ENCODE data around the gene CFHR1. TPM values are rescaled to one million over a fixed set of nuclear protein-coding genes. Genes with fewer than 3 reads are reported as not detected.

Gene CFHR1
- polyA plus RNA-seq, 1 donor from 2014 or later, result not detected

DNA sequence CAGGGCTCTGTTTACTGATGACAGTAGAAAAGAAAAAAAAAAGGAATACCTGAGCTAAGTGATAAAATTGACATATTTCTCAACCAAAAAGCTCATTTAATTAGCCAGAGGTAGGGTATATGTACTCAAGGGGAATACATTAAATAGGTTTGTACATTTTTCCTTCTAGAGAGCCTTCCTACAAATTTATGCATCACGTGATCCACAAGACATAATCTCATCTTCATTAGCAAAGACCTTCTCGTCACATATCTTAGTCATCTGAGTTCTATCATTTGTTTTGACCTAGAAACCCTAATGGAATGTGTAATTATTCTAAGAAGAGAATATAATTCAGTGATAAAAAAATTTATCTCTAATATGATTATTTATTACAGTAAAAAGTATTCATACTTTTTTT, 37.7 kb downstream of the CFHR1 start:
- Mint-ChIP-seq H3K27me3 (no peaks in the 10 kb centered on the region), H3K4me1 (no peaks in the 10 kb centered on the region), H3K4me3 (no peak overlapping the region), H3K36me3 (no peaks in the 10 kb centered on the region), H3K9me3 (peaks cover 0 to 4% (median 4%) of the 10 kb centered on the region in 3 donors), H3K27ac (no peak overlapping the region)

DNA sequence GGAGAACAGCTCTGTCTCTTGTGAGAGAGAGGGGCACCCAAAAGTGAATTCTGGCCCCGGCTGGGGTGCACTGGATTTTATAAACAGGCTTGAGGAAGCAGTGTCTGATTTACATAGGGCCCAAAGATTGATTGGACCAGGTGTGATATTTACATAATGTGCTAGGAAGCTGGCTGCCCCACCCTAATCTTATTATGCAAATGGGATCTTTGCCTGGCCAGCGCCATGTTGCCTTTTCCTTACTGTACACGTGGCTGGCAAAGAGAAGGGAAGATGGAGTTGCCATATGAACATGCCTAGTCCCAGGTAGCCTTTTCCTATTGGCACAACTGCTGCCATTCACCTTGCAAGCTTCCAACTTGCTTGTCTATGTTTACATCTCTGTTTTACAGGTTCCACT, 39.3 kb downstream of the CFHR1 start:
- H3K4me3 Mint-ChIP-seq, result no peak overlapping the region
- H3K4me1 Mint-ChIP-seq, result no peaks in the 10 kb centered on the region
- H3K27ac Mint-ChIP-seq, result no peak overlapping the region
- H3K9me3 Mint-ChIP-seq, result peaks cover 0 to 4% (median 4%) of the 10 kb centered on the region in 3 donors
- H3K36me3 Mint-ChIP-seq, result no peaks in the 10 kb centered on the region
- no peaks in the 10 kb centered on the region for H3K27me3 Mint-ChIP-seq

DNA sequence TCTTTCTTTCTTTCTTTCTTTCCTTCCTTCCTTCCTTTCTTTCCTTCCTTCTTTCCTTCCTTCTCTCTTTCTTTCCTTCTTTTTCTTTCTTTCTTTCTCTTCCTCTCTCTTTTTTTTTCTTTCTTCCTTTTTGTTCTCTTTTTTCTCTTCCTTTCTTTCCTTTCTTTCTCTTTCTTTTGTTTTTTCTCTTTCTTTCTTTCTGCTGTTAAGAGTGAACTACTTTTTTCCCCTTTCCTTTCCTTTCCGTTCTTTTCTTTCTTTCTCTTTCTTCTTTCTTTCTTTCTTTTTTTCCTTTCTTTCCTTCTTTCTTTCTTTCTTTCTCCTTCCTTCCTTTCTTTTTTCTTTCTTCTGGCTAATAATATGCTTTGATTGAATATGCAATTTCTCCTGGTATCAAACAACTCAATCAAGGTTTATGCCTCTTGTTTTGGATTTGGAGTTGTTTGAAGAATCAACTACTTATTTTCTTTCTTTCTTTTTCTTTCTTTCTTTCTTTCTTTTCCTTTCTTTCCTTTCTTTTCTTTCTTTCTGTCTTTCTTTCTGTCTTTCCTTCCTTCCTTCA, 40.9 kb downstream of the CFHR1 start:
- H3K4me3 Mint-ChIP-seq, result no peak overlapping the region
- H3K9me3 Mint-ChIP-seq, result peaks cover 0 to 4% (median 4%) of the 10 kb centered on the region in 3 donors
- H3K4me1 Mint-ChIP-seq, result no peaks in the 10 kb centered on the region
- no peaks in the 10 kb centered on the region for H3K27me3 Mint-ChIP-seq
- H3K36me3 Mint-ChIP-seq, result no peaks in the 10 kb centered on the region
- H3K27ac Mint-ChIP-seq, result no peak overlapping the region

DNA sequence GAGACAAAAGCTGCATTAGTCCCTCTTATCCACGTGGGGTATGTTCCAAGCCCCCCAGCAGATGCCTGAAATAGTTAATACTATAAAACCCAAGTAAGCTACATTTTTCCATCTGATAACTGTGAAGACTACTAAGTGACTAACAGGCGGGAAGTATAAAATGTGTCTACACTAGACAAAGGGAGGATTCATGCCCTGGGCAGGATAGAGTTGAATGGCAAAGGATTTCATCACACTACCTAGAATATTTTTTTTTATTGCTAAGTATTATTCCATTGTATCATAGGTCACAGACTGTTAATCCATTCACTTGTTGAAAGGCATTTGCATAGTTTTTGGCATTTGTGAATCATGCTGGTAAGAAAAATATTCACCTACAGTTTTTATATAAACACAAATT, 41.9 kb downstream of the CFHR1 start:
- Mint-ChIP-seq H3K36me3 (no peaks in the 10 kb centered on the region), H3K4me1 (no peaks in the 10 kb centered on the region), H3K9me3 (peaks cover 0 to 4% (median 2%) of the 10 kb centered on the region in 3 donors), H3K27me3 (no peaks in the 10 kb centered on the region), H3K4me3 (no peak overlapping the region), H3K27ac (no peak overlapping the region)

DNA sequence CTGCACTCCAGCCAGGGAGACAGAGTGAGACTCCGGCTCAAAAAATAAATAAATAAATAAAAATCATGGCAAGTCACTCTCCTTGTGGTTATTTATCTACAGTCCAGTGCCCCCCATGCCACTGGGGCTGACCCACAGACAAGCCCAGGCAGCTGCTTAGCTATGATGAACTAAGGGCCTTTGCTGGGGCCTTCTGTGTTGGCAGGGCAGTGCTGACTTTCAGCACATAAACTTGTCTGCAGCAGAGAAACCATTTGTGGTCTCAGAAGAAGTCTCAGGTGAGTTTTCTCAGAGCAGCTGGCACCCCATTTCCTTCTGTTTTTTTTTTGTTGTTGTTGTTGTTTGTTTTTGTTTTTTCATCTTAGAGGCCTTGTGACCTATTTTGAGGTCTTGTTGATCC, 47.4 kb downstream of the CFHR1 start:
- Mint-ChIP-seq H3K9me3 (peaks cover 0 to 4% (median 0%) of the 10 kb centered on the region in 3 donors), H3K27ac (no peak overlapping the region), H3K36me3 (no peaks in the 10 kb centered on the region), H3K4me1 (no peaks in the 10 kb centered on the region), H3K4me3 (no peak overlapping the region), H3K27me3 (no peaks in the 10 kb centered on the region)

DNA sequence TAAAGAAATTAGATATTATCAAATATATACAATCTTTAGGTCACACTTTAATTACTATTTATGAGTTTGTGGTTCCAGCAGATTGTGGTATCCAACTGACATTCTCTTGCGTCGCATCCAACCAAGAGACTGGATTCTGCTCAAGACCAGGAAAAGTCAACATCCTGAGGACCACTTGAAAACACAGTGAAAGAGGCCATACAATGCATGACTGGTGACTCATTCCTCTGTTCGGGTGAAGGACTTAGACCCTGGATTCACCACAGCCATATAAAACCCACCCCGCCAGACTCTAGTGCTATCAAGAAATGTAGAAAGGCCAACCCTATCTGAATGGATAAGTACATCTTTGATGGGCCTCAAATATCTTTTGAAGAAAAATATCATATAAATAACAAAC, 53.9 kb downstream of the CFHR1 start:
- Mint-ChIP-seq H3K27me3 (no peaks in the 10 kb centered on the region), H3K27ac (no peak overlapping the region), H3K9me3 (peaks cover 3 to 5% (median 3%) of the 10 kb centered on the region in 3 donors), H3K4me1 (no peaks in the 10 kb centered on the region), H3K36me3 (no peaks in the 10 kb centered on the region), H3K4me3 (no peak overlapping the region)

DNA sequence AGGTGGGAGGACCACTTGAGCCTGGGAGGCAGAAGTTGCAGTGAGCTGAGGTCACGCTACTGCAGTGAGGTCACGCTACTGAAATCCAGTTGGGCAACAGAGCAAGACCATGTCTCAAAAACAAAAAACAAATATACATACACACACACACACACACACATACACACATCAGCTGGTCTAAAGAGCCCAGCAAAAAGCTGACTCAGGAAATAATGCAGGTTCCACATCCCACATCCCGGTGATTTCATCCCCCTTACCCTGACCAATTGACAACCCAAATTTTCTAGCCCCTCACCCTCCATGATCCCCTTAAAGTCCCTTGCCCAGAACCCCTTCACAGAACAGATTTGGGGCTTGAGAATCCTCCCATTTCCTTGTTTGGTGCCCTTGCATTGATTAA, 56.4 kb downstream of the CFHR1 start:
- Mint-ChIP-seq H3K27me3 (no peaks in the 10 kb centered on the region), H3K4me1 (no peaks in the 10 kb centered on the region), H3K9me3 (peaks cover 1 to 11% (median 6%) of the 10 kb centered on the region in 3 donors), H3K4me3 (no peak overlapping the region), H3K36me3 (no peaks in the 10 kb centered on the region), H3K27ac (no peak overlapping the region)

DNA sequence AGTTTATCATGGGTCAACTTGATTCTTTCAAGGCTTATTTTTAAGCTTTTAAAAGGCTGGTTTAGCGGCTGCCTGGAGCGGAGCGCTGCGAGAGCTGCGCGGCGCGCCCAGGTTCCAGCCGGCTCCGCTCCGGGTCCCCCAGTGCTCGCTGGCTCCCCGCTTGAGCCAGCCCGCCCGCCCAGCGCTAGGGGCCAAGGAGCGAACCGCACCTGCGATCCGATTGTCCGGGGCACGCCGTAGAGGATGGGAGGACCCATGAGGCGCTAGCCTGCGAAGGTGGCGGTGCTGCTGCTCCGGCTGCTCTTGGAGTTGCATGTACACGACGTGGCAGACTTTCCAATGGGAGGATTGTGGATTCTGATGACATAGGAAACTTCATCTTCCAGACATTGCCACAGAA, 58.4 kb downstream of the CFHR1 start:
- Mint-ChIP-seq H3K9me3 (peaks cover 2 to 13% (median 9%) of the 10 kb centered on the region in 3 donors), H3K36me3 (no peaks in the 10 kb centered on the region), H3K4me1 (no peaks in the 10 kb centered on the region), H3K4me3 (no peak overlapping the region), H3K27ac (no peak overlapping the region), H3K27me3 (no peaks in the 10 kb centered on the region)

Other genes with a start within 250 kb of the CFHR1 start
- not detected for gene KCNT2, start 211.3 kb upstream of the CFHR1 start, polyA plus RNA-seq
- not detected for gene CFH, start 167.7 kb upstream of the CFHR1 start, polyA plus RNA-seq
- gene CFHR3, start 44.9 kb upstream of the CFHR1 start, polyA plus RNA-seq, result not detected
- gene CFHR4, start 68.3 kb downstream of the CFHR1 start, polyA plus RNA-seq, result not detected
- not detected for gene CFHR2, start 124.0 kb downstream of the CFHR1 start, polyA plus RNA-seq
- gene CFHR5, start 157.8 kb downstream of the CFHR1 start, polyA plus RNA-seq, result not detected
- not detected for gene F13B, start 247.5 kb downstream of the CFHR1 start, polyA plus RNA-seq

All from IgD-negative memory B cell (primary cell).